GM18907 (cell line): Measurements from ENCODE around the gene ADNP.
A peak's percentile ranks its signal among the peaks of the same experiment; 100 is the strongest.

Experiments used
- ATAC-seq: cut with Tn5 transposase; IDR thresholded peaks from one replicate; pipeline ENCODE4 v1.9.1; 2021; ENCODE audit warnings: mild to moderate bottlenecking, moderate library complexity; ENCODE audit not compliant: unreplicated experiment

Gene ADNP

DNA sequence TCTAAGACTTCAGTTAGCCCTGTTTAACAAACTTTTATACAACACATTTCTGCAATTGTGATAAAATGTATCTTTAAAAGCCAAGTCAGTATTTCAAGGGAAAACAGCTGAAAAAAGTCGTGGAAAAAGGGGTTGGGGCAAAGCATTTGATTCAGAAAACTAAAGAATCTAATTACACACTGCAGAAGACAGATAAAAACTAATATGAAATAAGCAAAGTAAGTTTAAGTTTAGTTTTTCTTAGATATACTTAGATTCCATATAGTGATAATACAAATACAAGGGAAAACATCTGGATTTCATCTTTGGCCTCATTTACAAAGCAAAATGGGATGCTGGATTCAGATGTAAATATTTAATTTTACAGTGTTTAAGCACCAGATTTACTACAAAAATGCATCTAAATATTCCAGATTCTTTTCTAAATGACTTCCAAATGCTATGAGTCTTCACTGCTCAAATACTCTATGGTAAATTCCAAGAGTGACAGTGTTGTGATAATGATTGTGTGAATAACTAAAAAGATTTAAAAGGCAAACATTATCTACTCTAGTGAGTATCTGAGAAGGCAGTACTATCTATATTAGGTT, 1.5 kb upstream of the ADNP start:
- ATAC-seq = no peak

GRCh38 chr20:50932016-50932485, 814 bp upstream of the ADNP start:
- ATAC-seq = no peak

DNA sequence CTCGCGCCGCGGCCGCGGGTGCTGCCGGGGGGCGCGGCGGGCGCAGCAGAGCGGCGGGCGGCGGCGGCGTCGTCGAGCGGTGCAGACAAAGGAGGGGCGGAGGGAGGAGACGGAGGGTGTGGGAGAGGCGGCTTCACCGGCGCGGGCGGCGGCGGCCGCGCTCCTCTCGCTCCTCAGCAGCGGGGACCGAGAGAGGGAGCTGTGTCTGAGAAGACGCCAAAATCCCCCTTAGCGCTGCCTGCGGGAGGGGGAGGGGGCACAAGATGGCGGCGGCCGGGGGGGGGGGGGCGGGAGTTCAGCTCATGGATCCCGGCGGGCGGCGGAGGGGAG, 296 bp downstream of the ADNP start:
- ATAC-seq = peak; percentile 32

DNA sequence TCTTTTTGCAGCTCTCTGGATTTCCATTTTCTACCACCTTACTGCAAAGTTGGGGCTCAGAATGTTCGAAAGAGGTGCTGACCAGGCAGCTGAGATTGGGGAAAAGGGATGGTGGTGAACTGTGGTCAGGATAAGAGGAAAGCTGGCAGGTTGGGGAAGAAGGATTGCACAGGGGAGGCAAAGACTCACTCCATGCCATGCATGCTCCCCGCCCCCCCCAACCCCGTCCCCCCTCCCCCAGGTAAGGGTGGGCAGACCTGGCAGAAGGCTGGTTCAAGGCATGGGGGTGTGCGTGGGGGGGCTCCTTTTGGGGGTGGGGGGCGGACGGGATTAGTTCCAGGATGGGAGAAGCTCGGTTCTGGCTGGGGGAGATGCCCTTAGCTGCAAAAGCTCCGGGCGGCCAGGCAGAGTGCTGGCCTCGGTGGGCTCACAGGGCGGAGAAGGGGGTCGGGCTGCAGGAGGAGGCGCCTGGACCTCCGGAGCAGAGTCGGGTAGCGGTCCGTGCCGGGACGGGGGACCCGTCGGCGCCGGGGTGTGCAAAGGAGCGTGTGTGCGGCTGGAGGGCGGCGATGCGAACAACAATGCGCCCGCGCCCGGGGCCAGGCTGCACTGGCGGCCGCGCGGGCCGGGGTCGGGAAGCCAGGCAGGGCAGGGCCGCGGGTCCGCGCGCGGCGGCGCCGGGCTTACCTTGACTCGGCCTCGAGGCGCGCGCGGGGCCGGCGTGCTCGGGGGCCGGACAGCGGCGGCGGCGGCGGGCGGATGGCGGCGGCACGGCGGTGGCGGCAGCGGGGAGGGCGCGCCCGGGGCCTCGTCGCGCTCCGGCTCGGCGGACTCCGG, 880 bp downstream of the ADNP start:
- ATAC-seq = peak; percentile 10

DNA sequence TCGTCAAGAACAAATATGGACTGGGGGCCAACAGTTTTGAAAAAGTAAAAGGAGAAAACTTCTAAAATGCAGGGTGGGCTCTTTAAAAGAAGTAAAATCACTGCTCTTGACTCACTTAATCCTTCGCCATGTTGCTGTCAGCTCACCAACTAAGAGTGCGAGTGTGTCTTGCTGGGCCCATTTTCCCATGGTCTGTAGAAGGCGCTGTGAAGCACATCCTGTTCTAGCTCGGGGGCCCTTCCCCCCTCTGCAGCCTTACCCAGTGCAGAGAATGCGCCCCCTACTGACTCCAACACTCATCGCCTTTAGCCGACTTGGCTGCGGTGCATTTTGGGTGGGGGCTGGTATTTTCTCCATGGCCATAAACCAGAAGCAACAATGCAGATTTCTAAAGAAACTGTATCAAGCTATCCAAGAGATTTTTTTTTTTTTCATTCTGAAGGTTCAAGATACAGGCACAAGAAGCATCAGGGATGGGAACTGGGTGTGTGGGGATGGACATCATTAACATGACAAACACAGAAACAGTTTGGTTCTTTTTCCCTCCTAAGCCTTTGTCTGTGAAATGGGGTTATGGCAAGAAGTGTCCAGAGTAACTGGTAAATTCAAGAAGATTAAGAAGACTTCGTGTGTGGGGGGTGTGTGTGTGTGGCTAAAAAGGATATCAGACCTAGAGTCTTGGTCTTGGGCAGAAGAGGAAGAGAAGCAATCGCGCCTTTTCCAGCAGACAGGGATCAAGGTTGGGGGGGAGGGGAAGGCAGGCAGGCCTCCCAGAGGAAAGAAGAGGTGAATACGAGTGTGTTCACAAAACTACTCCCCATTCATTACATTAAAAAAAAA, 1.7 kb downstream of the ADNP start:
- peak; percentile 67 for ATAC-seq

GRCh38 chr20:50928469-50928868, 2.8 kb downstream of the ADNP start:
- no peak for ATAC-seq

DNA sequence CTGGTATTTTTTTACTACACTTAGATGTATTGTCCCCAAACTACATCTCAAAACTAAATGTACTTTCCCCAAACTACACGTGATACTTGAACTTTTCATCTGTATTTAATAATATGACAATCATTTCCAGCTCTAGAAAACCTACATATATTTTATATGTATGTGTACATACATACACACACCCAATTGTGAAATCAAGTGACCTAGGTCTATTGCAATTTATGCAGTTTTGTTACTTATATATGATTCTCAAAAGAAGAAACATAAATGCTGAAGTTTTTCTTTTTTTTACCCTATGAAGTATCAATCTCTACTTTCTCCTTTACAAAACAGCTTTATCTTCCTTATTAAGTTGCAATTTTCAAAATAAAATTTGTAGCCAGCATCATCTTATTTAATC, 4.7 kb downstream of the ADNP start:
- no peak for ATAC-seq

DNA sequence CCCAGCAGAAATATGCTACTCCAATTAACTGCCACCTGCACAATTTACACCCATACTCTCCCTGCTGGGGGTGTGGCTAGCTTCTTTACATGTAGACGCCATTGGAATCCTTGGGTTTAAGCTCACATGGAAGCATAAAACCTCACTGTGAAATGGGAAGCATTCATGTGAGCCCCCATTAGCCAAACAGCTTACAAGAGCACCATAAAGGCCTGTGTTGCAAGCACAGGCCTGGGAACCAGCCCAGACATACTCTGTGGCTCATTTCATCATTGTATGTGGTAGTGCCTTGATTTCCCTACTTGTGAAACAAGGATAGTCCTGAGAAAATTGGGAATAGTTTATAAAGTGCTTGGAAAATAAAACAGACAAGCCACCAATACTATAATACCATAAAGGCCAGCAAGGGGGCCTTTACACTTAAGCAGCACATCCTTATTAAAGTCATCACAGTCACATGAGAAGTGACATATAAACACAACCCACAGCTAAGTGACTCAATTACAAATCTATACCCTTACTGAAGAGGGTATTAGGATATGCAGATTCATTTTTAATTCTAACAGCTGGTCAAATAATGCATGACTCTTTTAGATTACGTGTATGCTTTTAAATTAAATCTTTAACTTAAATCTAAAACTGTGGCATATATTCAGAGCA, 6.8 kb downstream of the ADNP start:
- no peak for ATAC-seq

DNA sequence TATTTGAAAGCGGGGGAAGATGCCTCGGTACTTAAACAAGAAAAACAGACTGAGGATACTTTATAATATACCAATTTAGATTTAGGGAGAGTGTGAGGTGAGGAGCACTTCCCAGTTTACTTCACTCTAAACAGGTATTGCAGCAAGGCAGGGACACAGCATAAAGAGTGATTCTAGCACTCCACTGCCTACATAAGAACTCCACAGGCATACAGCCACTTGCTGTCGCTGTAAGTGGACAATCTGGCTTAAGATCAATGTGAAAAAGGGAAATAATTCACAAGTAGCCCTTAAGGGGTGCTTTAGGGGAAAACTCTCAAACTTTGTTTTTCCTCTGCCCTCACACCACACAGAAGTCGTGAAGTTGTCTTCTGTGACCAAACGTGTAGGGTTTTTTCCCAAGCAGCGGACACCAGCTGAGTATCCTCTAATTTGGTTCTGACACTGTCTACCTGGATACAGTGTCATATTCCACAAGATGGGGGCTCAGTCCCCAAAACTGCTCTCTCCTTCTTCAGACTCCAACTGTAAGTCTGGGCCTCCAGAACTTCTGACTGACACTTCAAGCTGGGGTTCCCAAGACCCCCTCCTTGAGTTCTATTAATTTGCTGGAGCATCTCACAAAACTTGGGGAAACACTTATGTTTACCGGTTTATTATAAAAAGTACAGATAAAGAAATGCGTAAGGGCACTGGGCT, 9.3 kb downstream of the ADNP start:
- no peak for ATAC-seq

DNA sequence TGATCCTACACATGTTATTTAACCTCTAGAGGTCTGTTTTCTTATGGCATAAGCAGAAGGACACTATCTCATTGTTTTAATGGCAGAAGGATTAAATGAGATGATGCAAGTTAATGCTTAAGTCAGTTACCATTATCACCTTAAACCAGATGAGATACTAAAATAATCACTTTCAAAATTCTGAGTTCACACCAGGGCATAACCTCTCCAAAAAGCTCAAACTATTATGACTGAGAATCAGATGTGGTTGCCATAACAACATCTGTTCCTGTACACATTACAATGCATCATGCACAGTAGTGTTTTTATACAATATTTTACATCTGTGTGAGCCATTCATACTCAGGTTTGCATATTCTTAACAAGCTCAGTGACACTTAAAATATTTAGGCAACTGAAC, 10.2 kb downstream of the ADNP start:
- no peak for ATAC-seq

- ATAC-seq = no peak
Measured at GRCh38 chr20:50919567-50919966, 11.7 kb downstream of the ADNP start.

DNA sequence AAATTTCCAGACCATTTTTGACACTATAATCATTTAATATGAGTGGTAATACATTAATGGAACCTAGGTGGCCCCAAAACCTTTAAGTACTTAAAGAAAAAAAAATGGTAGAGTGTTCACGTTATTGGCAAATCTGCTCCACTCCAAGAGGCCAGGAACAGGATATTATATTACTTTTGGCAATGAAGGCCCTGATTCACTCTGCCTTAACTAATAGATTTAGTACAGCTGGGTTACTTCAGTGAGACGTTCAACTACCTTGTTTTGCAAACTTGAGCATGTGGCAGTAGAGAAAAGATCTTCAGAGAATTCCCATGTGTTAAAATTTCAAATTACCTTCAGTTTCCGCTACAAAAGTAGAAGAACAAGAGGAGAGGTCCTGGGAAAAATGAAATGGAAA, 12.8 kb downstream of the ADNP start:
- ATAC-seq = no peak

- ATAC-seq = no peak
Measured at GRCh38 chr20:50916934-50917333, 14.3 kb downstream of the ADNP start.

DNA sequence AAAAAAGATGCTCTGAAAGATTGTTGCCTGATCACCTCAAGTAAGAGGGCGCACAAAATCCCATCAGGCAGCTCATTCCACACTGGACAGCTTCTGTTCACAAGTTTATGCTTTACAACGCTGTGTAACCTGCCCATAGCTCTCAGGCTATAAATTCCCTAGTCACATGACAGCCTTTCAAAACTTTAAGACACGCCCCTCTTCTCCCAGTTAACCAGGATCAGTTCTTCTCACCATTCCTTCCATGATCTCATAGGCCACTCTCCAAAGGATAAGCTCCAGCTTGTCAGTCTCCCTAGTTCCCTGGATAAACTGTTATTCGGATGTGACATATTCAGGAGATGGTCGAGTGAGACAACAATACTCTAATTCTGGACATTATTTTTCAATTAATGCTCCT, 15.0 kb downstream of the ADNP start:
- no peak for ATAC-seq

DNA sequence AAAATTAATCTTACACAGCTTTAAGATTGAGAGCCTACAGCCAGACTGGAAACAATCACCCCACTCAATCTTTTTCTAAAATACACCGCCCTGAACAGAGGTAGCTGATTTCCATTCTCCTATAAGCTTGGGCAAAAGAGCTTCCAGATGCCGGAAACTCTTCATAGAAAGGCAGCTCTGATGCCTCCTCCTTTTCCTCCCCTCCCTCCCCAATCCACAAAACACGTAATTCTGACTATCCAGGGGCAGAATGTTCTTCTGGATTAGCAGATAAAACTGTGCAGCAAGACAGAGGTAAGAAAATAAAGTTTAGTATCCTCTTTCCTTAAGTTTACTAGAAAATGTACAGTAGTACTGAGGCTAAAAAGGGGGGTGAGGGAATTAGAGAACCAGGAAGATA, 15.8 kb downstream of the ADNP start:
- ATAC-seq = no peak

DNA sequence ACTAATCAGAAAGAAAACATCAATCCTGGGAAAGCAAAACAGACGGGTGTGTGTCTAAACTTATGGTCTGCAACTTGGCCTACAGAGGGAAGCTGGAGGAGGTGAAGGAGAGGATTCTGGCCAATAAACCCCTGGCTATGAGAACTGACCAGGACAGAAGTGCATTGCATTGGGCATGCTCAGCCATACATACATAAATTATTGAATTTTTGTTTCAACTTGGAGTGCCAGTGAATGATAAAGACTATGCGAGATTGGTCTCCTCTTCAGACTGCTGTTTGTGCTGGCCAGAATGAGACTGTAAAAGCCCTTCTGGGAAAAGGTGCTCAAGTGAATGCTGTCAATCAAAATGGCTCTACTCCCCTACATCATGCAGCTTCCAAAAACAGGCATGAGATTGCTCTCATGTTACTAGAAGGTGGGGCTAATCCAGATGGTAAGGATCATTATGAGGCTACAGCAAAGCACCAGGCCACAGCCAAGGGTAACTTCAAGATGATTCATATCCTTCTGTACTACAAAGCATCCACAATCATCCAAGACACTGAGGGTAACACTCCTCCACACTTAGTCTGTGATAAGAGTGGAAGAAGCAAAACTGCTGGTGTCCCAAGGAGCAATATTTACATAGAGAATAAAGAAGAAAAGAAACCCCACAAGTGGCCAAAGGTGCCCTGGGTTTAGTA, 17.4 kb downstream of the ADNP start:
- no peak for ATAC-seq

- peak; percentile 40 for ATAC-seq
Measured at GRCh38 chr20:50911716-50912115, 19.5 kb downstream of the ADNP start.

GRCh38 chr20:50911030-50911429, 20.2 kb downstream of the ADNP start:
- ATAC-seq = no peak

GRCh38 chr20:50909413-50909812, 21.8 kb downstream of the ADNP start:
- ATAC-seq = no peak

DNA sequence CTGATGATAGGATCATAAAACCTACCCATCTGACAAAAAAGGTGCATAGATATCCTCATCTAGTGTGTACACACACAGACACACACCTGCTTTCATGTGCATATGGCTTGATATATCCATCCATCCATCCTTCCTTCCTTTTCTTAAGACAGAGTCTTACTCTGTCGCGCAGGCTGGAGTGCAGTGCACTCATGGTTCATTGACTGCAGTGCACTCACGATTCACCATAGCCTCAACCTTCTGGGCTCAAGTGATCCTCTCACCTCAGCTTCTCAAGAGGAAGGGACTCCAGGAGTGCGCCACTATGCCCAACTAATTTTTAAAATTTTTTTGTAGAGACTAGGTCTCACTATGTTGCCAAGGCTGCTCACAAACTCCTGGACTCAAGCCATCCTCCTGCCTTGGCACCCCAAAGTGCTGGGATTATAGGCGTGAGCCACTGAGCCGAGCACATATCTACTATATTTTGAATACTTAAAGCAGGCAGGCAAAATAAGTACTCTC, 27.1 kb downstream of the ADNP start:
- ATAC-seq = no peak
